Measurements from ENCODE around the gene LYL1. TPM values are rescaled to one million over a fixed set of nuclear protein-coding genes. Genes with fewer than 3 reads are reported as not detected.

The LYL1 gene
- total and polyA plus RNA-seq, 9 of the 15 experiments (the other 6 are each of a cell fraction or from before 2014, with no cell fraction given), result 1.3 to 266 (median 34.0) TPM

GRCh38 chr19:13151605-13152355 is 49.1 kb upstream of the LYL1 start (continued):
- TF ChIP-seq ZNF398 (CRISPR knock-in tag; IDR thresholded peaks at IDR 0.05) (no peak), TEAD2 (tag; IDR thresholded peaks at IDR 0.05) (peak; percentile 91), ZNF324 (CRISPR knock-in tag; IDR thresholded peaks at IDR 0.05) (no peak), ERF (CRISPR knock-in tag; IDR thresholded peaks at IDR 0.05) (no peak), ZNF444 (CRISPR knock-in tag; IDR thresholded peaks at IDR 0.05) (no peak), CTBP1 (IDR thresholded peaks at IDR 0.05; ENCODE audit: borderline replicate concordance) (peak; percentile 58; the same call in 1 of the 2 replicates), HNRNPL (IDR thresholded peaks at IDR 0.05; ENCODE audit: low read depth, low read length) (no peak), PHF21A (IDR thresholded peaks at IDR 0.05; ENCODE audit: borderline replicate concordance, low read depth) (no peak), ZFP36 (IDR thresholded peaks at IDR 0.05; ENCODE audit: low read depth, low read length, partially characterized antibody) (peak; percentile 59), NFE2 (IDR thresholded peaks at IDR 0.05; ENCODE audit: low read depth) (no peak), GTF2F1 (IDR thresholded peaks at IDR 0.05; ENCODE audit: low read depth, low read length) (peak; percentile 69; the same call in 1 of the 2 replicates), GTF2E2 (tag; IDR thresholded peaks at IDR 0.05) (no peak; the same call in 1 of the 2 replicates), CBX1 (IDR thresholded peaks at IDR 0.05; ENCODE audit: low read depth) (0 out of 2 replicates have a peak, but pooled peaks have one; percentile 28), SMAD3 (CRISPR knock-in tag; conservative IDR thresholded peaks at IDR 0.05) (no peak), KLF13 (tag; IDR thresholded peaks at IDR 0.05; ENCODE audit: borderline replicate concordance, low read depth) (peak; percentile 71; the same call in 1 of the 2 replicates), TFAP4 (CRISPR knock-in tag; IDR thresholded peaks at IDR 0.05; ENCODE audit: borderline replicate concordance) (peak; percentile 85; the same call in 1 of the 2 replicates), SRF (CRISPR knock-in tag; IDR thresholded peaks at IDR 0.05) (peak; percentile 93 to 98), ETS2 (tag; IDR thresholded peaks at IDR 0.05; ENCODE audit: borderline replicate concordance, poor library complexity, severe bottlenecking) (no peak), CGGBP1 (CRISPR knock-in tag; IDR thresholded peaks at IDR 0.05) (peak; percentile 79; the same call in 1 of the 2 replicates), GATAD2A (IDR thresholded peaks at IDR 0.05) (no peak), STAT6 (CRISPR knock-in tag; IDR thresholded peaks at IDR 0.05) (no peak)

Data from K562 (cell line).